ENCODE data around the gene PDLIM4.

DNA sequence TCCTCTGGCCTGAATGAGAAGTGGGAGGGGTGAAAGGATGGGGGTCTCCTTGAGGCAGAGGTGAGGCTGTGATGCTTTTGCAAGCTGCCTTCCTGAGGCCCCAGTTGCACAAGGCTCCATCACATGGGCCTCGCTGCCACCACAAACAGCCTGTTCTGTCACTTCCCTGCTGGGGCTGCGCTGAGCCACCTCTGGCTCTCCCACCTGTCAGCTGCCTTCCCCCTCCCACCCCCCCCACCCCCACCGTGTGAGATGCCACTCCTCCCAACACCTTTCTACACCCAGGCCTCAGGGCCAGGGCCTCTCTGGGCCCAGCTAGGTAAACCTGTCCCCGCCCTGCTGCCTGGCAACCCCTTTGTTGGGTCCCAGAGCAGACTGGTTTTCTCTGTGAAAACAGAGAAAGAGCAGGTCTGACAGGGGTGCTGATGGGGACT is 4.5 kb upstream of the PDLIM4 start:
- TF ChIP-seq, protein P1, sequence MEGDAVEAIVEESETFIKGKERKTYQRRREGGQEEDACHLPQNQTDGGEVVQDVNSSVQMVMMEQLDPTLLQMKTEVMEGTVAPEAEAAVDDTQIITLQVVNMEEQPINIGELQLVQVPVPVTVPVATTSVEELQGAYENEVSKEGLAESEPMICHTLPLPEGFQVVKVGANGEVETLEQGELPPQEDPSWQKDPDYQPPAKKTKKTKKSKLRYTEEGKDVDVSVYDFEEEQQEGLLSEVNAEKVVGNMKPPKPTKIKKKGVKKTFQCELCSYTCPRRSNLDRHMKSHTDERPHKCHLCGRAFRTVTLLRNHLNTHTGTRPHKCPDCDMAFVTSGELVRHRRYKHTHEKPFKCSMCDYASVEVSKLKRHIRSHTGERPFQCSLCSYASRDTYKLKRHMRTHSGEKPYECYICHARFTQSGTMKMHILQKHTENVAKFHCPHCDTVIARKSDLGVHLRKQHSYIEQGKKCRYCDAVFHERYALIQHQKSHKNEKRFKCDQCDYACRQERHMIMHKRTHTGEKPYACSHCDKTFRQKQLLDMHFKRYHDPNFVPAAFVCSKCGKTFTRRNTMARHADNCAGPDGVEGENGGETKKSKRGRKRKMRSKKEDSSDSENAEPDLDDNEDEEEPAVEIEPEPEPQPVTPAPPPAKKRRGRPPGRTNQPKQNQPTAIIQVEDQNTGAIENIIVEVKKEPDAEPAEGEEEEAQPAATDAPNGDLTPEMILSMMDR (IDR thresholded peaks at IDR 0.05), result no peak
- no peak for TF ChIP-seq POLR2A (IDR thresholded peaks at IDR 0.05)
